DMS79 treated with DMSO at 0.1 percent for 48 hours (cell line): Measurements from ENCODE around the gene PROKR1.
"Not testable (repeated sequence)": the region's sequence is repeated elsewhere in the genome, so short reads cannot be mapped to it uniquely, and the experiment has no call there.

Experiments used
- DNase-seq: peaks from one replicate; lab custom pipeline; 2025; lab: John Stamatoyannopoulos, UW

PROKR1 gene

GRCh38 chr2:68643011-68643873, at the start of gene PROKR1:
PROKR1 (plus strand) TSS chr2:68643579; CDS start chr2:68645822, 2,243 bp downstream.
- peak; percentile 7 for DNase-seq

- DNase-seq: no peak
Measured at GRCh38 chr2:68594041-68594440, 49.3 kb upstream of the PROKR1 start.

GRCh38 chr2:68594674-68595492, 48.5 kb upstream of the PROKR1 start:
- no peak for DNase-seq

- not testable (repeated sequence) for DNase-seq
Measured at GRCh38 chr2:68595493-68595785, 47.9 kb upstream of the PROKR1 start.

GRCh38 chr2:68600495-68600894, 42.9 kb upstream of the PROKR1 start:
- DNase-seq: not testable (repeated sequence)

- no peak for DNase-seq
Measured at GRCh38 chr2:68603059-68603458, 40.3 kb upstream of the PROKR1 start.

GRCh38 chr2:68604077-68604476, 39.3 kb upstream of the PROKR1 start:
- no peak for DNase-seq

GRCh38 chr2:68605939-68606338, 37.4 kb upstream of the PROKR1 start:
- no peak for DNase-seq

- DNase-seq: no peak
Measured at GRCh38 chr2:68606759-68607158, 36.6 kb upstream of the PROKR1 start.

- no peak for DNase-seq
Measured at GRCh38 chr2:68607837-68608236, 35.5 kb upstream of the PROKR1 start.

GRCh38 chr2:68612765-68613519, 30.4 kb upstream of the PROKR1 start:
- no peak for DNase-seq

GRCh38 chr2:68620772-68621171, 22.6 kb upstream of the PROKR1 start:
- no peak for DNase-seq

GRCh38 chr2:68623820-68624219, 19.6 kb upstream of the PROKR1 start:
- no peak for DNase-seq

GRCh38 chr2:68627615-68628014, 15.8 kb upstream of the PROKR1 start:
- DNase-seq: no peak

GRCh38 chr2:68632021-68632420, 11.4 kb upstream of the PROKR1 start:
- DNase-seq: peak; percentile 38

- no peak for DNase-seq
Measured at GRCh38 chr2:68637047-68637446, 6.3 kb upstream of the PROKR1 start.

GRCh38 chr2:68643874-68644485, 601 bp downstream of the PROKR1 start:
- no peak for DNase-seq

- DNase-seq: no peak
Measured at GRCh38 chr2:68645523-68645922, 2.1 kb downstream of the PROKR1 start.

GRCh38 chr2:68646303-68646702, 2.9 kb downstream of the PROKR1 start:
- DNase-seq: no peak

GRCh38 chr2:68650645-68651044, 7.3 kb downstream of the PROKR1 start:
- no peak for DNase-seq

- DNase-seq: no peak
Measured at GRCh38 chr2:68653034-68653433, 9.7 kb downstream of the PROKR1 start.

- no peak for DNase-seq
Measured at GRCh38 chr2:68653538-68653982, 10.2 kb downstream of the PROKR1 start.
